ENCODE results near the gene MANEA. TPM values are rescaled to one million over a fixed set of nuclear protein-coding genes. Genes with fewer than 3 reads are reported as not detected.

Gene MANEA
- total RNA-seq, 4 donors from 2014 or later = 14.3 to 38.8 (median 25.5) TPM

- no peak for TF ChIP-seq CTCF (IDR thresholded peaks at IDR 0.05; ENCODE audit: low read depth)
Observed at GRCh38 chr6:95546148-95546547, 31.2 kb upstream of the MANEA start.

GRCh38 chr6:95547043-95547442 is 30.3 kb upstream of the MANEA start:
- no peak for TF ChIP-seq CTCF (IDR thresholded peaks at IDR 0.05; ENCODE audit: low read depth)

GRCh38 chr6:95548188-95548786 is 29.0 kb upstream of the MANEA start:
- TF ChIP-seq CTCF (IDR thresholded peaks at IDR 0.05; ENCODE audit: low read depth) = no peak

GRCh38 chr6:95551678-95552324 is 25.5 kb upstream of the MANEA start:
- TF ChIP-seq CTCF (IDR thresholded peaks at IDR 0.05; ENCODE audit: low read depth) = no peak

GRCh38 chr6:95553880-95554279 is 23.5 kb upstream of the MANEA start:
- TF ChIP-seq CTCF (IDR thresholded peaks at IDR 0.05; ENCODE audit: low read depth) = no peak

- TF ChIP-seq CTCF (IDR thresholded peaks at IDR 0.05; ENCODE audit: low read depth) = no peak
Observed at GRCh38 chr6:95569560-95569959, 7.8 kb upstream of the MANEA start.

GRCh38 chr6:95572098-95572497 is 5.2 kb upstream of the MANEA start:
- no peak for TF ChIP-seq CTCF (IDR thresholded peaks at IDR 0.05; ENCODE audit: low read depth)

Data from subcutaneous adipose tissue (tissue), 4 donors.